HG02763 (cell line): Measurements from ENCODE around the gene NTM.

Experiments
- ATAC-seq: cut with Tn5 transposase; IDR thresholded peaks from one replicate; pipeline ENCODE4 v1.9.1; 2021; ENCODE audit warnings: mild to moderate bottlenecking, moderate library complexity; ENCODE audit not compliant: unreplicated experiment

The NTM gene

GRCh38 chr11:131977231-131977630 lies 606.8 kb downstream of the NTM start:
- no peak for ATAC-seq

GRCh38 chr11:131977854-131978253 lies 607.4 kb downstream of the NTM start:
- no peak for ATAC-seq

GRCh38 chr11:131978351-131978750 lies 607.9 kb downstream of the NTM start:
- ATAC-seq, result no peak

GRCh38 chr11:131979364-131979763 lies 608.9 kb downstream of the NTM start:
- ATAC-seq, result no peak

GRCh38 chr11:131980199-131980598 lies 609.8 kb downstream of the NTM start:
- no peak for ATAC-seq

GRCh38 chr11:131980888-131981668 lies 610.7 kb downstream of the NTM start:
- no peak for ATAC-seq

- no peak for ATAC-seq
These were observed 611.7 kb downstream of the NTM start for GRCh38 chr11:131982154-131982553.

- no peak for ATAC-seq
These were observed 615.5 kb downstream of the NTM start for GRCh38 chr11:131985846-131986301.

GRCh38 chr11:131987703-131988102 lies 617.3 kb downstream of the NTM start:
- no peak for ATAC-seq

- no peak for ATAC-seq
These were observed 621.2 kb downstream of the NTM start for GRCh38 chr11:131991606-131992005.

GRCh38 chr11:131993246-131993645 lies 622.8 kb downstream of the NTM start:
- no peak for ATAC-seq

- no peak for ATAC-seq
These were observed 627.6 kb downstream of the NTM start for GRCh38 chr11:131998020-131998419.

GRCh38 chr11:131999084-131999483 lies 628.7 kb downstream of the NTM start:
- no peak for ATAC-seq

- no peak for ATAC-seq
These were observed 629.5 kb downstream of the NTM start for GRCh38 chr11:131999955-132000354.

- ATAC-seq, result no peak
These were observed 635.5 kb downstream of the NTM start for GRCh38 chr11:132005887-132006286.

GRCh38 chr11:132006884-132007580 lies 636.6 kb downstream of the NTM start:
- no peak for ATAC-seq

GRCh38 chr11:132008226-132008625 lies 637.8 kb downstream of the NTM start:
- ATAC-seq, result no peak

GRCh38 chr11:132008872-132009271 lies 638.5 kb downstream of the NTM start:
- no peak for ATAC-seq

GRCh38 chr11:132020001-132020400 lies 649.6 kb downstream of the NTM start:
- no peak for ATAC-seq

- no peak for ATAC-seq
These were observed 651.9 kb downstream of the NTM start for GRCh38 chr11:132022285-132022684.

GRCh38 chr11:132022733-132023478 lies 652.5 kb downstream of the NTM start:
- no peak for ATAC-seq
